ENCODE measurements around the gene OLAH.

GRCh38 chr10:15053061-15053460 lies 9.3 kb downstream of the OLAH start:
- TF ChIP-seq CTCF (IDR thresholded peaks at IDR 0.05) (no peak), POLR2A (IDR thresholded peaks at IDR 0.05) (no peak), POLR2AphosphoS5 (IDR thresholded peaks at IDR 0.05) (no peak), EP300 (IDR thresholded peaks at IDR 0.05) (no peak)
